DMS53 (cell line): ENCODE data around the gene HSDL2.
"Not testable (repeated sequence)": the region's sequence is repeated elsewhere in the genome, so short reads cannot be mapped to it uniquely, and the experiment has no call there.

Experiments
- DNase-seq: peaks from one replicate; lab custom pipeline; 2025; lab: John Stamatoyannopoulos, UW

The HSDL2 gene

GRCh38 chr9:112366591-112366990, 13.3 kb upstream of the HSDL2 start:
- DNase-seq = peak; percentile 22

DNA sequence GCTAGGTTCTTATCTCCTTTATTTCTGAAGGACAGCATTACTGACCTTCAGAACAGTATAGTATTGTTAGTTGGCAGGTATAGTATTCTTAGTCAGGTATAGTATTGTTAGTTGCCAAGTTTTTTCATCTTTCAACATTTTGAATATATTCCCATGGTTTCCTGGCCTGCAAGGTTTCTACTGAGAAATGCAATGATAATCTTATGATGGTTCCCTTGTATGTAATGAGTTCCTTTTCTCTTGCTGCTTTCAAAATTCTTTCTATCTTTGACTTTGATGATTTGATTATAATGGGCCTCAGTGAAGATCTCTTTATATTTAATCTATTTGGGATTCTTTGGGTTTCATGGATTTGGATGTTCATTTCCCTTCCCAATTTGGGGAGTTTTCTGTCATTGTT, 12.4 kb upstream of the HSDL2 start:
- DNase-seq = no peak

- no peak for DNase-seq
These were observed 10.1 kb upstream of the HSDL2 start for GRCh38 chr9:112369817-112370216.

GRCh38 chr9:112371060-112371459, 8.8 kb upstream of the HSDL2 start:
- no peak for DNase-seq

GRCh38 chr9:112373666-112374065, 6.2 kb upstream of the HSDL2 start:
- not testable (repeated sequence) for DNase-seq

DNA sequence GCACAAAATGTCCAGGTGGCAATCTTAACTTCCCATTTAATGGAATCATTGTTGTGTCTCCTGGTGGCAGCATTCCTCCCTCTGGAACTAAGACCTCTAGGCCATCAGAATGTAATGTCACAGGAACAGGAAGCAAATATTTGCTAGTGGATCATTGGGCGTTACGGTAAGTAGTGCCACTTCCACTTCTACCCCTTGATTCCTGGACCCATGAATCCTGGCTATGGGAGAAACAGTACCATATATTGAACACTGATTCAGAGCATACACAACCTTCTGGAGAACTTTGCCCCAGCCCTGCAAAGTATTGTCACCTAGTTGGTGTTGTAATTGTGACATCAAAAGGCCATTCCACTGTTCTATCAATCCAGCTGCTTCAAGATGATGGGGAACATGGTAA, 5.7 kb upstream of the HSDL2 start:
- DNase-seq = peak; percentile 23

DNA sequence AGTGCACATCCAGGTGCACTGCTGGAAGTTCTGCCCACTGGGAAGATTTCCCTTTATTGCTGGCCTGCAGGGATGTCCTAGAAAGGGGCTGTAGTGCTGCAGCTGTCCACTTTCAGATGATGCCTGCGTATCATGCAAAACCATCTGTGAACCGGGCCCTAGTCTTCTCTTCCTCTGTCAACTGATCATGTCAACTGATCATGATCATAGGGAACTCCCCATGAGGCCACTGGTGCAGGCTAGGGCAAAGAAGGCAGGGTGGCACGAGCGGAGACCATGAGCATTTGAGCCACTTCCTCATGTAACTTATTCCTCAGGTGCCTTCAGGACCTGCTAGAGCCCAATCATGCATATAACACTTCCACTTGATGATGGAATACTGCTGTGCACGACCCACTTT, 4.5 kb upstream of the HSDL2 start:
- no peak for DNase-seq

GRCh38 chr9:112377087-112377486, 2.8 kb upstream of the HSDL2 start:
- DNase-seq = no peak

DNA sequence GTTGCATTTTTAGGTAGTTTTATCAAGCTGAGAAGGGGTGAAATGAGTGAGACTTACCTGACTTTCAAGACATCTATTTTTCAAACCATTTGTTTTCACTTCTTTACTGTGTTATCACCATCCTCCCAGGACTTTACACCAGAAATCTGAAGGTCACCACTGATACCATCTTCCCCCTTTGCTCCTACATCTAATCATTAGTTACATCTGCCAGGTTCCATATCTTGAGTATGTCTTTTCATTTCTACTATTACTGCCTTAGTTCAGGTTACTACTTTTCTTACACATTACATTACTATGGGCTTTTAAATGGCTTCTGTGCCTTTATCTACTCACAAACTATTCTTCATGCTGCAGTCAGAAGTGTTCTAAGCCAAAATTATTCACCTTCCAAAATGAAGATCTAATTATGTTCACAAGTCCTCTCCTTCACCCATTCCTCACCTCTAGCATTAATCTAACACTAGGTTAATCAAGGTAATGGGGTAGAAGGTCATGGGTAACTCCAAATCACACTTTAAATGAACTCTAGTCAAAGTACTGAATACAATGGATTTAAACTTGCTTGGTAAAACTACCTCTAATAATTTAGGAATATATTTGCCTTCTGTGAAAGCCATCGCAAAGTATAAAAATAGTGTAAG, 2.1 kb upstream of the HSDL2 start:
- no peak for DNase-seq

DNA sequence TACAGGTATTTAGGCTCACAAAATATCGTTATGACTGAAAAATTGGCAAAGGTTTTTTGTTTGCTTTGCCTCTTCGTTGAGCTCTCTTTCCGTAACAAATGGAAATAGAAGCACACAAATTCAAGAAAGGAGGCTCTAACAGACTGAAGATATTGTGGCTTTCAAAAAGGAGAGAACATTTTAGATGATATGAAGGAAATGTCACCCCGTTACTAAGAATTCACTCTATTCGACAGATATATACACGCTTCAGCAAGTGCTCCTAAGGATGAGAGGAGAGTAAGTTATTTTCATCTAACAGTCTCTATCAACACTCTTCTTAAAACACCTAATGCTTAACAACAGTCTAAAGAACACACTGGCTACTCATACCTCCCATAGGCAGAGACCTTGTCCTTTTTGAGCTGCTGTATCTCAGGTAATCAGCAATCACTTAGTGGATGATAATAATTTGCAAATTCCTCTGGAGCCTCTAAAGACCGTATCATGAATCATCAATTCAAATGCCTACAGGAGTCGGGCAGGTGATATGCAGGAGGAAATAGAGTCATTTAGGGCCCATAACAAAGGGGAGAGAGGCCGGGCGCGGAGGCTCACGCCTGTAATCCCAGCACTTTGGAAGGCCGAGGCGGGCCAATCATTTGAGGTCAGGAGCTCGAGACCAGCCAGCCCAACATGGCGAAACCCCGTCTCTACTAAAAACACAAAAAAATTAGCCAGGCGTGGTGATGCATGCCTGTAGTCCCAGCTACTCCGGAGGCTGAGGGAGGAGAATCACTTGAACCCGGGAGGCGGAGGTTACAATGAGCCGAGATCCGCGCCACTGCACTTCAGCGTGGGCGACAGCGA, 1.4 kb upstream of the HSDL2 start:
- DNase-seq = peak; percentile 64

- DNase-seq = peak; percentile 97
These were observed 469 bp upstream of the HSDL2 start for GRCh38 chr9:112379177-112380101.

DNA sequence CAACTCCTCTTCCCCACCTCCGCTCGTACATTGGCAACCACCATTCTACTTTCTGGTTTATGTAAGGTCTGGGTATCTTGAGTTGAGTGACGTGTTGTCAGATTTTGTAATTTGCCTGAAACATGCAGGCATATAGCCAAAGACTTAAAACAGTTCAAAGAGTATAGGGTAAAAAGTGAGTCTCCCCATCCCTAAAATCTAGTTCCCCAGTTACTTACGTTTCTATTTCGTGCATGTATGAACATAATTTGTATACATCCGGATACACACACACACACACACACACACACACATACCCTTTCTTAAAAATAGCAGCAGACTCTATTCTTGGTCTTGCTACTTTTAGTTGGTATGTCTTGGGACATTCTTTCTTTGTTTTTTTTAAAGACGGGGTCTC, 915 bp downstream of the HSDL2 start:
- DNase-seq = no peak

GRCh38 chr9:112382066-112382465, 2.2 kb downstream of the HSDL2 start:
- DNase-seq = no peak

DNA sequence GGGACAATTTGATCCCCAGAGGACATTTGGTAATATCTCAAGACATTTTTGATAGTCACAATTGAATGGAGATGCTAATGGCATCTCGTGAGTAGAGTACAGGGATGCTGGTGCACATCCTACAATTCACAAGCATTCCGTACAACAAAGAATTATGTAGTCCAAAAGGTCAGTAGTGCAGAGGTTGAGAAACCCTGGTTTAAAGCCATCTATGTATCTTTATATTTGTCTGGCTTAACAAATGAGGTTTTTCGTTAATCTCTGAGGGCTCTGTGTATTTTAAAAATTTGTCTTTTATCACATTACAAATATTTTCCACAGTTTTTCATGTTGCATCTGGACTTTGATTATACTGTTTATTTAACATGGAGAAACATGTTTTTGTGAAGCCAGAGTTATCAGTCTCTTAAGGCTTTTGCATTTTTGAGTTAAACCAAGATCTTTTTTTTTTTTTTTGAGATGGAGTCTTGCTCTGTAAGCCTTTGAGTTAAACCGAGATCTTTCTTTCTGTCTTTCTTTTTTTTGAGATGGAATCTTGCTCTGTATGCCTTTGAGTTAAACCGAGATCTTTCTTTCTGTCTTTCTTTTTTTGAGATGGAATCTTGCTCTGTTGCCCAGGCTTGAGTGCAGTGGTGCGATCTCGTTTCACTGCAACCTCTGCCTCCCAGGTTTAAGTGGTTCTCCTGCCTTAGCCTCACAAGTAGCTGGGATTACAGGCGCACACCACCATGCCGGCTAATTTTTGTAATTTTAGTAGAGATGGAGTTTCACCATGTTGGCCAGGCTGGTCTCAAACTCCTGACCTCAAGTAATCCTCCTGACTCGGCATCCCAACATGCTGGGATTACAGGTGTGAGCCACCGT, 2.8 kb downstream of the HSDL2 start:
- no peak for DNase-seq

- no peak for DNase-seq
These were observed 4.3 kb downstream of the HSDL2 start for GRCh38 chr9:112384219-112384618.

DNA sequence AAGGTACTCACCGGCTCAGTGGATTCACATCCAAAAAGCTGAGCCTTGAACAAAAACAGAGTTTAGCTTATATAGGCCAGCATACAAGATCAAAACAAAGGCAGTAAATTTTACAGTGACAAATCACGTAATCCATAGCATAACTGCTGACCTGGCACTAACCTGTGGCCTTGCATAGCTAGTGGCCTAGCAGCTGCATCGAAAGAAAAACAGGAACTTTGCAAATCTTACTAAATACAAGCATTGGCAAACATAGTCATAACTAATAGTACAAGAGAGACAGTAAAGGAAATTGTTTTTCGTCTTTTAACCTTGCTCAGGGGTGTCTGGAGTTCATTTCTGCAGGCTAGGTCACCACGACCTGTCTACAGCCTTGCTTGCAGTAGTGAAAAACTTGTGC, 4.8 kb downstream of the HSDL2 start:
- DNase-seq = no peak

- DNase-seq = no peak
These were observed 7.2 kb downstream of the HSDL2 start for GRCh38 chr9:112387115-112387514.

DNA sequence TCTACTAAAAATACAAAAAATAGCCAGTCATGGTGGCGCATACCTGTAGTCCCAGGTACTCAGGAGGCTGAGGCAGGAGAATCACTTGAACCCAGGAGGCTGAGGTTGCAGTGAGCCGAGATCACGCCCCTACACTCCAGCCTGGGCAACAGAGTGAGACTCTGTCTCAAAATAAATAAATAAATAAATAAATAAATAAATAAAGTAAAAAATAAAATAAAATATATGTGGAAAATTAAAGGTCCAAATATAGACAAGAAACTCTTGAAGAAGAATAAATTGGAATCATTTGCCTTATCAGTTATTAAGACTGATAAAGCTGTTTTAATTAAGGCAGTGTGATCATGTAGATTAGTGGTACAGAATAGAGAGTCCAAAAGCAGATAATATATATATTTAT, 10.0 kb downstream of the HSDL2 start:
- DNase-seq = not testable (repeated sequence)

- not testable (repeated sequence) for DNase-seq
These were observed 12.1 kb downstream of the HSDL2 start for GRCh38 chr9:112391936-112392560.

GRCh38 chr9:112393146-112393545, 13.2 kb downstream of the HSDL2 start:
- peak; percentile 51 for DNase-seq

GRCh38 chr9:112396416-112396815, 16.5 kb downstream of the HSDL2 start:
- DNase-seq = no peak
